Measurements from ENCODE around the gene RAB27B.

- no peak for TF ChIP-seq CTCF (IDR thresholded peaks at IDR 0.05)
- TF ChIP-seq EZH2phosphoT487 (IDR thresholded peaks at IDR 0.05): no peak
Observed at GRCh38 chr18:54905629-54906028, 77.4 kb downstream of the RAB27B start.
